ENCODE results near the gene HMGN4. TPM values are rescaled to one million over a fixed set of nuclear protein-coding genes. Genes with fewer than 3 reads are reported as not detected.
"Not testable (repeated sequence)": the region's sequence is repeated elsewhere in the genome, so short reads cannot be mapped to it uniquely, and the experiment has no call there.

Gene HMGN4
- total and polyA plus RNA-seq, 2 donors = 62.1 to 110 TPM

GRCh38 chr6:26520237-26520849 lies 17.8 kb upstream of the HMGN4 start:
- 27% methylated on average over 21 of the region's 21 CpGs for WGBS
- Histone ChIP-seq H3K4me1 (ENCODE audit: control insufficient read depth in 2 of 2, insufficient read depth in 2 of 2, low read length in 2 of 2) (peaks cover 5 to 8% of the 10 kb centered on the region in 2 donors), H3K4me3 (ENCODE audit: low read length in 2 of 2) (peak overlapping the region; percentile 55 to 77), H3K9me3 (ENCODE audit: control insufficient read depth in 2 of 2, insufficient read depth in 1 of 2, low read length in 1 of 2) (no peaks in the 10 kb centered on the region), H3K27ac (ENCODE audit: low read depth in 1 of 2, low read length in 1 of 2) (peak overlapping the region; percentile 82 to 93), H3K27me3 (ENCODE audit: control insufficient read depth in 2 of 2, insufficient read depth in 1 of 2, low read length in 1 of 2) (no peaks in the 10 kb centered on the region), H3K36me3 (ENCODE audit: control insufficient read depth in 2 of 2, insufficient read depth in 2 of 2, low read length in 1 of 2) (no peaks in the 10 kb centered on the region)
- peak in 4 of 9 donors; percentile 39 to 78 (median 57) for DNase-seq (ENCODE audit: low read depth in 6 of 9, low spot score in 9 of 9)

GRCh38 chr6:26520850-26521599 lies 17.1 kb upstream of the HMGN4 start:
- WGBS = under 1% methylated on average over 49 of the region's 49 CpGs
- Histone ChIP-seq H3K9me3 (ENCODE audit: control insufficient read depth in 2 of 2, insufficient read depth in 1 of 2, low read length in 1 of 2) (no peaks in the 10 kb centered on the region), H3K27me3 (ENCODE audit: control insufficient read depth in 2 of 2, insufficient read depth in 1 of 2, low read length in 1 of 2) (no peaks in the 10 kb centered on the region), H3K4me3 (ENCODE audit: low read length in 2 of 2) (peak overlapping the region; percentile 56 to 77), H3K36me3 (ENCODE audit: control insufficient read depth in 2 of 2, insufficient read depth in 2 of 2, low read length in 1 of 2) (no peaks in the 10 kb centered on the region), H3K27ac (ENCODE audit: low read depth in 1 of 2, low read length in 1 of 2) (peak overlapping the region; percentile 81 to 97), H3K4me1 (ENCODE audit: control insufficient read depth in 2 of 2, insufficient read depth in 2 of 2, low read length in 2 of 2) (peaks cover 5 to 8% of the 10 kb centered on the region in 2 donors)
- DNase-seq (ENCODE audit: low read depth in 6 of 9, low spot score in 9 of 9) = peak in 8 of 9 donors; percentile 67 to 95 (median 82)

GRCh38 chr6:26521600-26522391 lies 16.4 kb upstream of the HMGN4 start:
- Histone ChIP-seq H3K27me3 (ENCODE audit: control insufficient read depth in 2 of 2, insufficient read depth in 1 of 2, low read length in 1 of 2) (no peaks in the 10 kb centered on the region), H3K27ac (ENCODE audit: low read depth in 1 of 2, low read length in 1 of 2) (peak overlapping the region; percentile 81 to 97), H3K4me3 (ENCODE audit: low read length in 2 of 2) (peak overlapping the region; percentile 56 to 77), H3K36me3 (ENCODE audit: control insufficient read depth in 2 of 2, insufficient read depth in 2 of 2, low read length in 1 of 2) (no peaks in the 10 kb centered on the region), H3K4me1 (ENCODE audit: control insufficient read depth in 2 of 2, insufficient read depth in 2 of 2, low read length in 2 of 2) (peaks cover 5 to 8% of the 10 kb centered on the region in 2 donors), H3K9me3 (ENCODE audit: control insufficient read depth in 2 of 2, insufficient read depth in 1 of 2, low read length in 1 of 2) (no peaks in the 10 kb centered on the region)
- DNase-seq (ENCODE audit: low read depth in 6 of 9, low spot score in 9 of 9) = peak in 6 of 9 donors; percentile 51 to 81 (median 62)
- 8% methylated on average over 74 of the region's 74 CpGs for WGBS

GRCh38 chr6:26522486-26523228 lies 15.5 kb upstream of the HMGN4 start:
- not testable (repeated sequence) for H3K36me3 ChIP-seq (ENCODE audit: control insufficient read depth in 2 of 2, insufficient read depth in 2 of 2, low read length in 1 of 2); H3K27me3 ChIP-seq (ENCODE audit: control insufficient read depth in 2 of 2, insufficient read depth in 1 of 2, low read length in 1 of 2); H3K9me3 ChIP-seq (ENCODE audit: control insufficient read depth in 2 of 2, insufficient read depth in 1 of 2, low read length in 1 of 2); H3K4me1 ChIP-seq (ENCODE audit: control insufficient read depth in 2 of 2, insufficient read depth in 2 of 2, low read length in 2 of 2)
- 77% methylated on average over 11 of the region's 11 CpGs for WGBS
- H3K4me3 ChIP-seq (ENCODE audit: low read length in 2 of 2) = peak overlapping the region; percentile 56 to 77
- peak in 3 of 9 donors; percentile 42 to 63 (median 46) for DNase-seq (ENCODE audit: low read depth in 6 of 9, low spot score in 9 of 9)
- H3K27ac ChIP-seq (ENCODE audit: low read depth in 1 of 2, low read length in 1 of 2) = peak overlapping the region; percentile 46 to 81

- H3K27ac ChIP-seq (ENCODE audit: low read depth in 1 of 2, low read length in 1 of 2); DNase-seq (ENCODE audit: low read depth in 6 of 9, low spot score in 9 of 9); H3K9me3 ChIP-seq (ENCODE audit: control insufficient read depth in 2 of 2, insufficient read depth in 1 of 2, low read length in 1 of 2); H3K4me1 ChIP-seq (ENCODE audit: control insufficient read depth in 2 of 2, insufficient read depth in 2 of 2, low read length in 2 of 2); H3K4me3 ChIP-seq (ENCODE audit: low read length in 2 of 2); H3K27me3 ChIP-seq (ENCODE audit: control insufficient read depth in 2 of 2, insufficient read depth in 1 of 2, low read length in 1 of 2); H3K36me3 ChIP-seq (ENCODE audit: control insufficient read depth in 2 of 2, insufficient read depth in 2 of 2, low read length in 1 of 2): not testable (repeated sequence)
- 97% methylated on average over 2 of the region's 2 CpGs for WGBS
Observed at GRCh38 chr6:26524314-26524713, 13.9 kb upstream of the HMGN4 start.

- WGBS = 83% methylated on average over 7 of the region's 7 CpGs
- H3K27ac ChIP-seq (ENCODE audit: low read depth in 1 of 2, low read length in 1 of 2) = no peak overlapping the region
Observed at GRCh38 chr6:26524722-26525370, 13.3 kb upstream of the HMGN4 start.

GRCh38 chr6:26525838-26526237 lies 12.3 kb upstream of the HMGN4 start:
- no peak for DNase-seq (ENCODE audit: low read depth in 6 of 9, low spot score in 9 of 9)
- H3K27me3 ChIP-seq (ENCODE audit: control insufficient read depth in 2 of 2, insufficient read depth in 1 of 2, low read length in 1 of 2) = no peaks in the 10 kb centered on the region
- H3K4me1 ChIP-seq (ENCODE audit: control insufficient read depth in 2 of 2, insufficient read depth in 2 of 2, low read length in 2 of 2) = peaks cover 0 to 3% of the 10 kb centered on the region in 2 donors
- H3K9me3 ChIP-seq (ENCODE audit: control insufficient read depth in 2 of 2, insufficient read depth in 1 of 2, low read length in 1 of 2) = no peaks in the 10 kb centered on the region
- H3K4me3 ChIP-seq (ENCODE audit: low read length in 2 of 2) = no peak overlapping the region
- H3K27ac ChIP-seq (ENCODE audit: low read depth in 1 of 2, low read length in 1 of 2) = no peak overlapping the region
- WGBS = 97% methylated on average over 2 of the region's 2 CpGs
- no peaks in the 10 kb centered on the region for H3K36me3 ChIP-seq (ENCODE audit: control insufficient read depth in 2 of 2, insufficient read depth in 2 of 2, low read length in 1 of 2)

More at GRCh38 chr6:26524722-26525370, 13.3 kb upstream of the HMGN4 start:
- H3K27me3 ChIP-seq (ENCODE audit: control insufficient read depth in 2 of 2, insufficient read depth in 1 of 2, low read length in 1 of 2) = no peaks in the 10 kb centered on the region
- DNase-seq (ENCODE audit: low read depth in 6 of 9, low spot score in 9 of 9) = no peak
- no peak overlapping the region for H3K4me3 ChIP-seq (ENCODE audit: low read length in 2 of 2)
- H3K9me3 ChIP-seq (ENCODE audit: control insufficient read depth in 2 of 2, insufficient read depth in 1 of 2, low read length in 1 of 2) = no peaks in the 10 kb centered on the region
- H3K4me1 ChIP-seq (ENCODE audit: control insufficient read depth in 2 of 2, insufficient read depth in 2 of 2, low read length in 2 of 2) = peaks cover 5 to 8% of the 10 kb centered on the region in 2 donors
- no peaks in the 10 kb centered on the region for H3K36me3 ChIP-seq (ENCODE audit: control insufficient read depth in 2 of 2, insufficient read depth in 2 of 2, low read length in 1 of 2)

- Histone ChIP-seq H3K4me1 (ENCODE audit: control insufficient read depth in 2 of 2, insufficient read depth in 2 of 2, low read length in 2 of 2) (peaks cover 0 to 4% of the 10 kb centered on the region in 2 donors), H3K4me3 (ENCODE audit: low read length in 2 of 2) (no peak overlapping the region), H3K27me3 (ENCODE audit: control insufficient read depth in 2 of 2, insufficient read depth in 1 of 2, low read length in 1 of 2) (no peaks in the 10 kb centered on the region), H3K27ac (ENCODE audit: low read depth in 1 of 2, low read length in 1 of 2) (no peak overlapping the region), H3K9me3 (ENCODE audit: control insufficient read depth in 2 of 2, insufficient read depth in 1 of 2, low read length in 1 of 2) (no peaks in the 10 kb centered on the region), H3K36me3 (ENCODE audit: control insufficient read depth in 2 of 2, insufficient read depth in 2 of 2, low read length in 1 of 2) (no peaks in the 10 kb centered on the region)
- no peak for DNase-seq (ENCODE audit: low read depth in 6 of 9, low spot score in 9 of 9)
- 99% methylated on average over 1 of the region's 1 CpG for WGBS
Observed at GRCh38 chr6:26526928-26527327, 11.2 kb upstream of the HMGN4 start.

All from thymus (tissue), 11 donors.